BLaER1 (cell line): Measurements from ENCODE around the gene RSPO1.

Source experiments
- H3K27ac ChIP-seq: shearing (Covaris generic); formaldehyde crosslinking; 2 replicates; pipeline ENCODE4 v1.8.1; 2022
- H3K27me3 ChIP-seq: shearing (Covaris generic); formaldehyde crosslinking; 2 replicates; pipeline ENCODE4 v1.8.1; 2022
- H3K36me3 ChIP-seq: shearing (Covaris generic); formaldehyde crosslinking; 2 replicates; pipeline ENCODE4 v1.8.1; 2022
- H3K4me1 ChIP-seq: shearing (Covaris generic); formaldehyde crosslinking; 2 replicates; pipeline ENCODE4 v1.8.1; 2022
- H3K4me2 ChIP-seq: shearing (Covaris generic); formaldehyde crosslinking; 2 replicates; pipeline ENCODE4 v1.8.1; 2022
- H3K4me3 ChIP-seq: shearing (Covaris generic); formaldehyde crosslinking; 2 replicates; pipeline ENCODE4 v1.8.1; 2022
- H3K9ac ChIP-seq: shearing (Covaris generic); formaldehyde crosslinking; 2 replicates; pipeline ENCODE4 v1.8.1; 2022
- H3K9me3 ChIP-seq: shearing (Covaris generic); formaldehyde crosslinking; 2 replicates; pipeline ENCODE4 v1.8.1; 2022
- H4K20me1 ChIP-seq: shearing (Covaris generic); formaldehyde crosslinking; 2 replicates; pipeline ENCODE4 v1.8.1; 2022
- Cebpa-rat ChIP-seq: shearing (Covaris generic); IDR thresholded peaks from 2 replicates; pipeline ENCODE4 v1.8.1; 2022

The RSPO1 gene

GRCh38 chr1:37672136-37672870 lies 37.6 kb upstream of the RSPO1 start:
- TF ChIP-seq Cebpa-rat: no peak
- Histone ChIP-seq H3K36me3 (no peaks in the 10 kb centered on the region), H3K4me2 (no peak overlapping the region), H4K20me1 (no peaks in the 10 kb centered on the region), H3K4me1 (peaks cover 45% of the 10 kb centered on the region), H3K9ac (no peak overlapping the region), H3K27me3 (peaks cover 20% of the 10 kb centered on the region; the same call in 1 of the 2 replicates), H3K27ac (no peak overlapping the region), H3K9me3 (no peaks in the 10 kb centered on the region), H3K4me3 (no peak overlapping the region)

GRCh38 chr1:37671261-37671660 lies 36.6 kb upstream of the RSPO1 start:
- no peak for TF ChIP-seq Cebpa-rat

DNA sequence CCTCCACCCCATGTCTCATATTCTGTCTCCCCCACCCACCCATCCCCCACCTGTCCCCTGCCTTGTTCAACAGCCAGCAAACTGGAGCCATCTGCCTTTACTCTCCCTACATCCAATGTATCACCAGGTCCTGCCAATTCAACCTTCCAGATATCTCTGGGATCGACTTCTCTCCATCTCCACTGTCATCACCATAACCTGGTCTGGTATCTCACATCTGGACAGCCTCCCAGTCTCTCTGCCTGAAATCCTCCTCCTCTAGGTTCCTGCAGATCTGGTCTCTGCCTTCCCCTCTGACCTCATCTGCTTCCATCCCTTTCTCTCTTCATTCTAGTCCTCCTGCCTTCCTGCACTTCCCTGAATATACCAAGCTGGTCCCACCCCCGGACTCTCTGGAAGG lies 35.4 kb upstream of the RSPO1 start:
- no peaks in the 10 kb centered on the region for H4K20me1 ChIP-seq
- no peak for TF ChIP-seq Cebpa-rat
- no peaks in the 10 kb centered on the region for H3K9me3 ChIP-seq
- no peaks in the 10 kb centered on the region for H3K36me3 ChIP-seq
- peaks cover under 1% of the 10 kb centered on the region; the same call in 1 of the 2 replicates for H3K27me3 ChIP-seq
- H3K4me2 ChIP-seq: no peak overlapping the region
- H3K9ac ChIP-seq: no peak overlapping the region
- peaks cover 23% of the 10 kb centered on the region for H3K4me1 ChIP-seq
- no peak overlapping the region for H3K4me3 ChIP-seq
- no peak overlapping the region for H3K27ac ChIP-seq

More at GRCh38 chr1:37671261-37671660, 36.6 kb upstream of the RSPO1 start:
- no peak overlapping the region for H3K4me3 ChIP-seq
- no peak overlapping the region for H3K4me2 ChIP-seq
- H3K4me1 ChIP-seq: peaks cover 34% of the 10 kb centered on the region
- no peak overlapping the region for H3K27ac ChIP-seq
- no peaks in the 10 kb centered on the region for H4K20me1 ChIP-seq
- H3K36me3 ChIP-seq: no peaks in the 10 kb centered on the region
- no peaks in the 10 kb centered on the region for H3K9me3 ChIP-seq
- H3K27me3 ChIP-seq: peaks cover 12% of the 10 kb centered on the region; the same call in 1 of the 2 replicates
- no peak overlapping the region for H3K9ac ChIP-seq

- Histone ChIP-seq H3K9ac (no peak overlapping the region), H3K4me1 (peaks cover 16% of the 10 kb centered on the region), H3K36me3 (no peaks in the 10 kb centered on the region), H3K27ac (no peak overlapping the region), H3K27me3 (no peaks in the 10 kb centered on the region), H4K20me1 (no peaks in the 10 kb centered on the region), H3K4me2 (no peak overlapping the region), H3K9me3 (no peaks in the 10 kb centered on the region), H3K4me3 (no peak overlapping the region)
- no peak for TF ChIP-seq Cebpa-rat
Measured at GRCh38 chr1:37667023-37667671, 32.5 kb upstream of the RSPO1 start.

- Histone ChIP-seq H4K20me1 (no peaks in the 10 kb centered on the region), H3K4me2 (no peak overlapping the region), H3K4me3 (no peak overlapping the region), H3K36me3 (no peaks in the 10 kb centered on the region), H3K9me3 (no peaks in the 10 kb centered on the region), H3K27me3 (no peaks in the 10 kb centered on the region), H3K9ac (no peak overlapping the region), H3K27ac (no peak overlapping the region), H3K4me1 (peaks cover 24% of the 10 kb centered on the region)
- TF ChIP-seq Cebpa-rat: no peak
Measured at GRCh38 chr1:37666241-37666867, 31.7 kb upstream of the RSPO1 start.

- Histone ChIP-seq H3K9me3 (no peaks in the 10 kb centered on the region), H3K27ac (0 out of 2 replicates have a peak overlapping the region, but pooled peaks have one; percentile 6), H3K4me3 (no peak overlapping the region), H3K36me3 (no peaks in the 10 kb centered on the region), H3K4me2 (peak overlapping the region; percentile 34; the same call in 1 of the 2 replicates), H3K9ac (0 out of 2 replicates have a peak overlapping the region, but pooled peaks have one; percentile 38), H4K20me1 (no peaks in the 10 kb centered on the region), H3K4me1 (peaks cover 24% of the 10 kb centered on the region), H3K27me3 (no peaks in the 10 kb centered on the region)
- TF ChIP-seq Cebpa-rat: no peak
Measured at GRCh38 chr1:37663426-37664000, 28.8 kb upstream of the RSPO1 start.

DNA sequence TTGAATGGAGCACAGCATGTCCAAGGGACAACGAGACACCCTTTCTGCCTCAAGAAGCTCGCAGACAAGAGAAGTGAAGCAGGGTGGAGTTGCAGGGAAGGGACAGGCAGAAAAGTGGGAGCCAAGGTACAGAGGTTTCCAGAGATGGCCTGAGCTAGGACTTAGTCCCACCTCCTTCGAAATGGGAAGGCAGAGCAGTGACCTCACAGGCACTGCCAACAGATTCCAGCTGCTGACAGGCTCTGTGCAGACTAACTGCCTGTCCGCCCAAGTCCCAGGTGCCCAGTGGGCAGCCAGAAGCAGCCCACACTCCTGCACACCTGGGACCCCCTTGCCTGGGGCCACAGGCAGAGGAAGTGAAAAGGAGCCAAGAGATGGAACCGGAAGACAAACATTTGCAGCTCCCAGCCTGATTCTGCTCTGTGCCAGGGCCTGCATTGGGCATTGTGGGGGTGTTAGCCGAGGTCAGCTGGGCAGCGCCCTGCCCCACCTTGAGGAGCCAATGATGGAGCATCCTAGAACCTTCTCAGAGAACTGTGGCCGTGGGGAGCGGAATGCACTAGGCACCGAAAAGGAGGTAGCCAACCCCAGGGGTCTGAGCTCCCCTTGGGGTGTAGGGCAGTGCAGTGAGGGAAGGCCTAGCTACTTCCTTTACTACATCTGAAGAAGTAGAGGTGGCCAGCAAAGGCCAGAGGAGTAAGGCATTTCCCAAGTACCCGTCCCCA lies 27.5 kb upstream of the RSPO1 start:
- no peak for TF ChIP-seq Cebpa-rat
- Histone ChIP-seq H4K20me1 (no peaks in the 10 kb centered on the region), H3K36me3 (no peaks in the 10 kb centered on the region), H3K27ac (no peak overlapping the region; the same call in 1 of the 2 replicates), H3K4me1 (peaks cover 25% of the 10 kb centered on the region), H3K27me3 (no peaks in the 10 kb centered on the region), H3K4me2 (peak overlapping the region; percentile 56), H3K9ac (no peak overlapping the region), H3K4me3 (no peak overlapping the region), H3K9me3 (no peaks in the 10 kb centered on the region)

- no peaks in the 10 kb centered on the region for H3K9me3 ChIP-seq
- H3K9ac ChIP-seq: no peak overlapping the region
- H3K4me2 ChIP-seq: peak overlapping the region; percentile 56; the same call in 1 of the 2 replicates
- no peak overlapping the region for H3K4me3 ChIP-seq
- no peak for TF ChIP-seq Cebpa-rat
- no peak overlapping the region for H3K27ac ChIP-seq
- H3K4me1 ChIP-seq: peaks cover 29% of the 10 kb centered on the region
- H4K20me1 ChIP-seq: no peaks in the 10 kb centered on the region
- no peaks in the 10 kb centered on the region for H3K27me3 ChIP-seq
- no peaks in the 10 kb centered on the region for H3K36me3 ChIP-seq
Measured at GRCh38 chr1:37661401-37661800, 26.7 kb upstream of the RSPO1 start.

DNA sequence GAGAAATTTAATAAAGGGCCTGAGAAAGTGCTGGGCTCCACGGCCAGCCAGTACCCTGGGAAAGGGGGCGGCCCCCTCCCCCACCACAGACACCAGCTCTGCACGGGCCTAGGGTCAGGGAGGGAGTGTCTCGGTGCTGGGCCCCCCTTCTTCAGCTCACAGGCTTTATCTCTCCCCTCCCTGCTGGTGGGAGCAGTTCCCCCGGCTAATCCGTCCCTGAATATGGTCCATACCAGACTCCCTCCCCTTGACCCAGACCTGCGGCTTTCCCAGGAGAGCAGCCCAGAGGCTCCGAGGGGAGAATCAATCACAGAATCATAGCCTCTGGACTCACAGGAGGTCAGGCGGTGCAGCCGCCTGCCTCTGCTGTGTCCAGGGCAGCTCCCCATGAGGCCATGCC lies 26.0 kb upstream of the RSPO1 start:
- no peak overlapping the region for H3K27ac ChIP-seq
- no peak overlapping the region for H3K4me3 ChIP-seq
- no peak for TF ChIP-seq Cebpa-rat

More for the DNA sequence above, 26.0 kb upstream of the RSPO1 start:
- Histone ChIP-seq H3K27me3 (no peaks in the 10 kb centered on the region), H3K4me2 (no peak overlapping the region), H4K20me1 (no peaks in the 10 kb centered on the region), H3K9ac (no peak overlapping the region), H3K36me3 (no peaks in the 10 kb centered on the region), H3K4me1 (peaks cover 29% of the 10 kb centered on the region), H3K9me3 (no peaks in the 10 kb centered on the region)
